CD4-positive, alpha-beta T cell treated with Interleukin-21 for 1 hour (primary cell): ENCODE data around the gene PLCD1.

ENCODE experiments used
- DNase-seq: peaks from one replicate; pipeline ENCODE4 v3.0.0-alpha.2; 2020

The PLCD1 gene

GRCh38 chr3:38016410-38016809, 13.0 kb downstream of the PLCD1 start:
- DNase-seq, result no peak

- DNase-seq, result no peak
These were observed 13.5 kb downstream of the PLCD1 start for GRCh38 chr3:38015984-38016383.

- no peak for DNase-seq
These were observed 14.0 kb downstream of the PLCD1 start for GRCh38 chr3:38015485-38015884.

- no peak for DNase-seq
These were observed 18.3 kb downstream of the PLCD1 start for GRCh38 chr3:38011111-38011510.

- DNase-seq, result no peak
These were observed 19.4 kb downstream of the PLCD1 start for GRCh38 chr3:38009807-38010591.

GRCh38 chr3:38008971-38009580, 20.4 kb downstream of the PLCD1 start:
- DNase-seq, result no peak

GRCh38 chr3:38008191-38008701, 21.2 kb downstream of the PLCD1 start:
- DNase-seq, result no peak

GRCh38 chr3:38007754-38008090, 21.7 kb downstream of the PLCD1 start:
- no peak for DNase-seq

- DNase-seq, result no peak
These were observed 22.9 kb downstream of the PLCD1 start for GRCh38 chr3:38006445-38006995.

- no peak for DNase-seq
These were observed 23.4 kb downstream of the PLCD1 start for GRCh38 chr3:38006031-38006430.

GRCh38 chr3:38005076-38006020, 24.1 kb downstream of the PLCD1 start:
- no peak for DNase-seq

GRCh38 chr3:38004415-38005075, 24.9 kb downstream of the PLCD1 start:
- DNase-seq, result peak; percentile 64

GRCh38 chr3:38003817-38004414, 25.5 kb downstream of the PLCD1 start:
- no peak for DNase-seq

- DNase-seq, result peak; percentile 65
These were observed 26.0 kb downstream of the PLCD1 start for GRCh38 chr3:38003371-38003816.

GRCh38 chr3:38002940-38003339, 26.5 kb downstream of the PLCD1 start:
- DNase-seq, result no peak

GRCh38 chr3:38002291-38002876, 27.1 kb downstream of the PLCD1 start:
- DNase-seq, result no peak

GRCh38 chr3:38001456-38002081, 27.9 kb downstream of the PLCD1 start:
- DNase-seq, result no peak

- no peak for DNase-seq
These were observed 28.4 kb downstream of the PLCD1 start for GRCh38 chr3:38000965-38001455.

- no peak for DNase-seq
These were observed 29.1 kb downstream of the PLCD1 start for GRCh38 chr3:38000242-38000916.

GRCh38 chr3:37999836-38000235, 29.6 kb downstream of the PLCD1 start:
- no peak for DNase-seq
